Measurements from ENCODE around the gene PLCB2. TPM values are rescaled to one million over a fixed set of nuclear protein-coding genes. Genes with fewer than 3 reads are reported as not detected.

PLCB2 gene
- polyA plus RNA-seq, 1 donor from 2014 or later = 20.8 TPM

- peak overlapping the region in 1 of 3 donors; percentile 21 for H3K27ac Mint-ChIP-seq
- no peak overlapping the region for H3K4me3 Mint-ChIP-seq
- no peaks in the 10 kb centered on the region for H3K36me3 Mint-ChIP-seq
- H3K4me1 Mint-ChIP-seq = peaks cover 0 to 4% (median 0%) of the 10 kb centered on the region in 3 donors
- no peaks in the 10 kb centered on the region for H3K9me3 Mint-ChIP-seq
- H3K27me3 Mint-ChIP-seq = no peaks in the 10 kb centered on the region
These were observed 61.0 kb downstream of the PLCB2 start for GRCh38 chr15:40246496-40247280.

- H3K36me3 Mint-ChIP-seq = no peaks in the 10 kb centered on the region
- H3K4me3 Mint-ChIP-seq = no peak overlapping the region
- no peaks in the 10 kb centered on the region for H3K4me1 Mint-ChIP-seq
- H3K27me3 Mint-ChIP-seq = no peaks in the 10 kb centered on the region
- no peak overlapping the region for H3K27ac Mint-ChIP-seq
- H3K9me3 Mint-ChIP-seq = no peaks in the 10 kb centered on the region
These were observed 61.9 kb downstream of the PLCB2 start for GRCh38 chr15:40245666-40246450.

GRCh38 chr15:40244961-40245523, 62.7 kb downstream of the PLCB2 start:
- H3K4me1 Mint-ChIP-seq = no peaks in the 10 kb centered on the region
- H3K4me3 Mint-ChIP-seq = no peak overlapping the region
- H3K36me3 Mint-ChIP-seq = no peaks in the 10 kb centered on the region
- H3K9me3 Mint-ChIP-seq = no peaks in the 10 kb centered on the region
- no peak overlapping the region for H3K27ac Mint-ChIP-seq
- H3K27me3 Mint-ChIP-seq = no peaks in the 10 kb centered on the region

DNA sequence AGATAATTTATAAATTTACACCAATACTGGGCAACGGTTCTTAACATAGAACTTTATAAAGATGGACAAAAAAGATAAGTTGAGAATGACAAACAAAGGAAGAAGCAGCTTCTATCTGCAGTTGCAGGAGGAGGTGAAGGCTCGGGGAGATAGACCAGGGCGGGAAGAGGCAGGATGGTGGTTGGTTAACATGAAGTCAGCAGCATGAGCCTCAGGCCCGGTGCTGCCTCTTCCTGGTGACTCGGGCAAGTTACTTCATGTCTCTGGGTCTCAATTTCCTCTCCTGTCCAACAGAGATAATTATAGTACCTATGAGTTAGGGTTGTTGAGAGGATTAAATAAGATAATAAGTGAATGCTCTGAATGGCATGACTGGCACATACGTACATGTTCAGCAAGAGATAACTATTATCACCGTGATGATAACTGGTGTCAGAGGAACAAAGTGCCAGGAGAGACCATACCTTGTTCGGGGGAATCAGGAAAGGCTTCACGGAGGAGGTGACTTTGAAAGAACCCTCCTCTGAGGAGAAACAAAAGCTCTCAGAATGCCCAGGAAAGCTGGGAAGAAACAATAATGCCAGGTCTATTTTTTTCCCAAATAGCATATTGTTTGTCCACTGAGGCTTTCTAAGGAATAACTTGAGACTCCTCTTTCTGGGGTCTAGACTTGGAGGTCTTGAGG, 64.5 kb downstream of the PLCB2 start:
- H3K27ac Mint-ChIP-seq = no peak overlapping the region
- H3K27me3 Mint-ChIP-seq = peaks cover 7% of the 10 kb centered on the region
- H3K4me1 Mint-ChIP-seq = peaks cover under 1 to 5% (median 3%) of the 10 kb centered on the region in 3 donors
- peak overlapping the region in 1 of 4 donors; percentile 9 for H3K4me3 Mint-ChIP-seq
- H3K9me3 Mint-ChIP-seq = no peaks in the 10 kb centered on the region
- H3K36me3 Mint-ChIP-seq = no peaks in the 10 kb centered on the region

GRCh38 chr15:40242601-40243000, 65.1 kb downstream of the PLCB2 start:
- Mint-ChIP-seq H3K27me3 (peaks cover 8% of the 10 kb centered on the region), H3K4me3 (no peak overlapping the region), H3K27ac (no peak overlapping the region), H3K9me3 (no peaks in the 10 kb centered on the region), H3K4me1 (peaks cover 6 to 8% (median 7%) of the 10 kb centered on the region in 3 donors), H3K36me3 (no peaks in the 10 kb centered on the region)

- H3K4me1 Mint-ChIP-seq = peaks cover 6 to 8% (median 7%) of the 10 kb centered on the region in 3 donors
- H3K27ac Mint-ChIP-seq = no peak overlapping the region
- no peaks in the 10 kb centered on the region for H3K36me3 Mint-ChIP-seq
- no peak overlapping the region for H3K4me3 Mint-ChIP-seq
- no peaks in the 10 kb centered on the region for H3K9me3 Mint-ChIP-seq
- peaks cover 8% of the 10 kb centered on the region for H3K27me3 Mint-ChIP-seq
These were observed 65.5 kb downstream of the PLCB2 start for GRCh38 chr15:40242213-40242599.

DNA sequence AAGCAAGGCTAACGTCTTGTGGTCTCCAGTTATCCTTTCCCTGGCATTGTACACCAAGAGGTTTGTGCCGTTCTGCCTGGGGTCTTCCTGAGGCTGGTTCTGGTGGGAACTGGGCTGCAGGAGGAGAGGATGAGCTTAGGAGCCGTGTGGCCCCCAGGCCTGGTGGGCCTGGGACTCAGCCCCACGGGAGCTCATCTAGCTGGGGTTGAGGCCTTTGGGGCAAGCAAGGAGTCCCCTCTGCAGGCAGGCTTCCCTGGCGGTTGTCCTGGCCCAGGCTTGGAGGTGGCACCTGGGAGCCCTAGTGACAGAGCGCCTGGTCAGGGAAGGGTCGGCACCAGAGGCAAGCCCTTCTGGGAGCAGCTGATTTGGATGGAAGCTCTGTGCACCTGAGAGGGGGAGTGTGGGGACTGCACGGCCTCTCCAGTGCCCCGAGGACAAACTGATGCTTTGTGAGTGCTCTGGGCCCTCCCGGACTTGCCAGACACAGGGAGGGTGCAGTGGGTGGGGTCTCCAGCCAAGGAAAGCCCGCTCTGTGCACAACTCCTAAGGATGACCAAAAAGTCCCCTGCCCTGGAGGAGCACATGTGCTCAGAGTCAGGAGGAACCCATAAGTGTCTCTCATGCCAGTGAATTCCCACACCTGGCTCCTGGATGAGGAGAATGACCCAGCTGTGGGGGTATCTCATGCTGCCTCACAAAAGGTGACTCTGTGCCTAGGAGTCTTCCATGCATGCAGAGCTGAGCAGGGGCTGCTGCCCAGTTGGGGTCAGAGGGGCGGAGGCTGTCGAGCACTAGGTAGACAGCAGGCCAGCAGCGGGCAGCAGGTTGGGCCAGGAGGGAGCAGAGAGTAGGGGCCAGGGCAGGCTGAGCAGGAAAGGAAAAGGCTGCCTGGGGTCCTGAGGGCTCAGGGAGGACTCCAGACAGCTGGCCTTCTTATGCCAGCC, 66.2 kb downstream of the PLCB2 start:
- H3K27me3 Mint-ChIP-seq = peaks cover 8% of the 10 kb centered on the region
- H3K4me3 Mint-ChIP-seq = no peak overlapping the region
- no peaks in the 10 kb centered on the region for H3K9me3 Mint-ChIP-seq
- H3K27ac Mint-ChIP-seq = no peak overlapping the region
- no peaks in the 10 kb centered on the region for H3K36me3 Mint-ChIP-seq
- peaks cover 6 to 10% (median 7%) of the 10 kb centered on the region in 3 donors for H3K4me1 Mint-ChIP-seq

- peaks cover 6 to 10% (median 10%) of the 10 kb centered on the region in 3 donors for H3K4me1 Mint-ChIP-seq
- H3K9me3 Mint-ChIP-seq = no peaks in the 10 kb centered on the region
- H3K36me3 Mint-ChIP-seq = no peaks in the 10 kb centered on the region
- H3K27me3 Mint-ChIP-seq = peaks cover 8% of the 10 kb centered on the region
- no peak overlapping the region for H3K27ac Mint-ChIP-seq
- H3K4me3 Mint-ChIP-seq = no peak overlapping the region
These were observed 67.0 kb downstream of the PLCB2 start for GRCh38 chr15:40240619-40241221.

DNA sequence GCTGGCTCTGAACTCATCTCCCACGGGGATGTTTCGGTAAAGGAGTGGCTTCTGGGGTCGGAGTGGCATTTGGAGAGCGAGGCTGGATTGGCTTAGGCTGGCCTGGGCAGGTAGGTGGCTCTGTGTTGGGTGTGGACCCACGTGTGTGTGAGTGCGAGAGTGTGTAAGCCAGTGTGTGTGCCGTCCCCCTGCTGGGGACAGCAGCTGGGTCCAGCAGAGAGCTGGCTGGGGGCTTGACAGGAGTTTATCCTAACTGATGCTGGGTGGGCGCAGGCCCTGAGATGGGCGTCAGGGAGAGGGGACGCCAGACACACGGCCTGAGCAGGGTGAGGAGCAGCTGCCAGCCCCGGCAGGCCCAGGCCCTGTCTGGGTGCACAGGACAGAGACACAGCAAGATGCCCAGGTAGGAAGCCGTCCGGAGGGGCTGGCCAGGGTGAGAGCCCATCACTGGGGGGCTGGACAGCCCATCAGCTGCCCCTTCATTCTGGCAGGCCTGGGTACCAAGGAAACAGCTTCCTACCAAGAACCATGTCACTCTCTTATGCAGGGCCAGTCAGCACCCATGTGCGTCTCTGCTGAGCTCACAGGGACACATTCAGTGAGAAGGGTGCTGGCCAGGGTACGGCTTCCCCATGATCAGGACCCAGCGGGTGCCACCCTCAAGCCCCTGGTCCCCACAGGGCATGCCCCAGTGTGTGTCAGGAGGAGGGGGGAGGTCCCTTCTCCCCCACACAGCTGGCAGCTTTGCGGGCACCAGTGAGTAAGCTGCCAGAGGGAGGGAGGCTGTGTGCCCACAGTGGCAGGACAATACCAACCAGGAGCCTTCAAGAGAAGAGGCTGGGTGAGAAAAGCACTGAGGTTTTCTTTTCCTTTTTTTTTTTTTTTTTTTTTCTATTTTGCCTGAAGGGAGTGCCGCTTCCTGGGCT, 67.8 kb downstream of the PLCB2 start:
- Mint-ChIP-seq H3K4me1 (peaks cover 12 to 17% (median 16%) of the 10 kb centered on the region in 3 donors), H3K27me3 (peaks cover 8% of the 10 kb centered on the region), H3K9me3 (no peaks in the 10 kb centered on the region), H3K36me3 (no peaks in the 10 kb centered on the region), H3K27ac (no peak overlapping the region), H3K4me3 (peak overlapping the region in 3 of 4 donors; percentile 7 to 47 (median 41))

DNA sequence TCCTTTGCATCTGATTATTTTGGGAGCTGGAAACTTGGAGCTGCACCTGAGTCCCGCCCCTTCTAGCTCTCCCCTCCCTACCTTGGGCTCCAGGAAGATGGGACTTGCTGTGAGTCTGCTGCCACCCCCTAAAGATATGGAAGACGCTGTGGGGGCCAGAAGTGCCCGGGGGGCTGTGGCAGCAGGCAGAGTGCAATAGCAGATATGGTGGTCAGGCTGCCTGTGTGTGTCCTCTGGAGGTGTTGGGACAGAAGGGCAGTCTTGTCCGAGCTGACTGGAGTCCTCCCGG, 68.4 kb downstream of the PLCB2 start:
- Mint-ChIP-seq H3K9me3 (no peaks in the 10 kb centered on the region), H3K27me3 (peaks cover 8% of the 10 kb centered on the region), H3K36me3 (no peaks in the 10 kb centered on the region), H3K4me3 (peak overlapping the region; percentile 20 to 69 (median 46)), H3K27ac (no peak overlapping the region), H3K4me1 (peaks cover 13 to 22% (median 21%) of the 10 kb centered on the region in 3 donors)

DNA sequence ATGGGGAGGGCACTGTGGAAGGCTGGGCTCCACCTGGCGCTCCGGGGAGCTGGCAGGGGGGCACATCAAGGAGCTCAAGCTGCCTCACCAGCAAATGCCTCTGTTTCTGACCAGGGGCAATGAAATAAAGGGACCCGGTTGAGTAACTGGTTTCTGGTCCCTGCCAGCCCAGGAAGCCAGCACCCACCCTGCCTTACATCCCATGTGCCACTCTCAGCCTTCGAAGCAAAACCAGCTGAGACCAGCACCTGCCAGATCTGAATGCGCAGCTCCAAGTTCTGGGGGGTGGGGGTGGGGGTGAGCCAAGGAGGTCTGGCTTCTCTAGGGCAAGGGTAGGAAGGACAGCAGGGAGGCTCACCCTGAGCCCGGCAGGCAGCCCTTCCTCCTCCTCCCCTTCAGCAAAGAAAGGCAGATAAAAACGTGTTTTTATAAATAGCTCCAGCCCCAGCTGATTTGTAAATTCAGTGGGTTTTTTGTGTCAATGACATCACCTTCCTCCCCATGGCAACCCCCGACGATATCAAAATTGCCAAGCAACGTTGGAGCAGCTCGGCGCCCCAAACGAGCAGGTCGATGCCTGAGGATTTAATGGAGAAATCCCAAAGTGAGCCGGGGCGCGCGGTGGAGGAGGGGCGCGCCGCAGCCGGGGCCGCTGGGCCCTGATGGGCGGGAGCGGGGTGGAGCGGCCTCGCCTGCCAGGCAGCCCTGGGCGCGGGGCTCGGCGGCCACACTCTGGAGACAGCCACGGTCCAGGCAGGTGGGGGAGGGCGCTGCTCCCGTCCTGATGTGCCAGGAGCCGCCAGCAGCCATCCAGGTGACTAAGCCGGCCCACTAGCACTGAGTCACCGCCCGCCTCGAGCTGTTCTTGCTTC, 69.0 kb downstream of the PLCB2 start, which contains the start of gene PAK6:
Gene PAK6 (plus strand): TSS at position 532 of the 872 bp plus-strand sequence. CDS start 25,723 bp downstream, outside the sequence.
- Mint-ChIP-seq H3K27me3 (peaks cover 8% of the 10 kb centered on the region), H3K4me1 (peaks cover 13 to 22% (median 21%) of the 10 kb centered on the region in 3 donors), H3K4me3 (peak within 1 kb of the TSS; percentile 41 to 92 (median 78)), H3K9me3 (no peaks in the 10 kb centered on the region), H3K27ac (peak within 1 kb of the TSS in 1 of 3 donors; percentile 48), H3K36me3 (no peaks in the 10 kb centered on the region)
